ENCODE data around the gene FAF1. TPM values are rescaled to one million over a fixed set of nuclear protein-coding genes. Genes with fewer than 3 reads are reported as not detected.

Gene FAF1
- total and polyA plus RNA-seq, 9 of the 15 experiments (the other 6 are each of a cell fraction or from before 2014, with no cell fraction given): 48.7 to 225 (median 118) TPM

- TF ChIP-seq SRSF7 (optimal IDR thresholded peaks at IDR 0.05; ENCODE audit: low read depth, low read length) (no peak), SP2 (IDR thresholded peaks at IDR 0.05; ENCODE audit: extremely low read depth, low read depth, low read length, poor library complexity, severe bottlenecking) (no peak), ZFX (CRISPR knock-in tag; IDR thresholded peaks at IDR 0.05) (no peak), GABPB2 (CRISPR knock-in tag; conservative IDR thresholded peaks at IDR 0.05) (no peak), GTF2E2 (tag; IDR thresholded peaks at IDR 0.05) (no peak), RCOR1 (IDR thresholded peaks at IDR 0.05; ENCODE audit: borderline replicate concordance in 1 of 2, low read depth in 2 of 2, low read length in 2 of 2) (no peak), HDAC6 (IDR thresholded peaks at IDR 0.05; ENCODE audit: low read depth, low read length) (no peak), SIN3A (IDR thresholded peaks at IDR 0.05; ENCODE audit: borderline replicate concordance in 2 of 2, control insufficient read depth in 1 of 2, low read depth in 2 of 2, low read length in 2 of 2) (peak in 1 of 2 experiments; percentile 52; a peak in 2 of 4 replicates), STAT6 (CRISPR knock-in tag; IDR thresholded peaks at IDR 0.05) (no peak), PTBP1 (IDR thresholded peaks at IDR 0.05; ENCODE audit: low read depth, low read length) (no peak), PHF8 (IDR thresholded peaks at IDR 0.05; ENCODE audit: borderline replicate concordance, low read length) (no peak), ATF1 (CRISPR knock-in tag; IDR thresholded peaks at IDR 0.05) (no peak), ATF1 (tag; IDR thresholded peaks at IDR 0.05) (no peak), RNF219 (CRISPR knock-in tag; IDR thresholded peaks at IDR 0.05) (no peak), ZNF717 (CRISPR knock-in tag; IDR thresholded peaks at IDR 0.05) (no peak), NELFE (IDR thresholded peaks at IDR 0.05; ENCODE audit: insufficient read depth, insufficient read length) (no peak), SRSF9 (IDR thresholded peaks at IDR 0.05; ENCODE audit: borderline replicate concordance, low read depth, low read length) (no peak), ZNF444 (CRISPR knock-in tag; IDR thresholded peaks at IDR 0.05) (no peak), NFYB (IDR thresholded peaks at IDR 0.05; ENCODE audit: extremely low read depth, insufficient read length) (no peak), CREB3L1 (IDR thresholded peaks at IDR 0.05; ENCODE audit: borderline replicate concordance, low read depth) (peak; percentile 36; the same call in 1 of the 2 replicates), TRIM24 (IDR thresholded peaks at IDR 0.05) (no peak), ZNF586 (CRISPR knock-in tag; conservative IDR thresholded peaks at IDR 0.05) (no peak), POLR2H (tag; IDR thresholded peaks at IDR 0.05; ENCODE audit: low read depth) (no peak), ZNF282 (CRISPR knock-in tag; IDR thresholded peaks at IDR 0.05) (no peak)
Measured at GRCh38 chr1:50959303-50959912, 659 bp downstream of the FAF1 start (continued).

Measured in K562 (cell line).